HG02884 (cell line): ENCODE measurements around the gene CDRT4.

ENCODE experiments used
- ATAC-seq: cut with Tn5 transposase; IDR thresholded peaks from one replicate; pipeline ENCODE4 v1.9.1; 2021; ENCODE audit warnings: mild to moderate bottlenecking, moderate library complexity; ENCODE audit not compliant: unreplicated experiment

CDRT4 gene

GRCh38 chr17:15432807-15433611 lies 34.4 kb downstream of the CDRT4 start:
- ATAC-seq = no peak

GRCh38 chr17:15431766-15432165 lies 35.7 kb downstream of the CDRT4 start:
- ATAC-seq = no peak

GRCh38 chr17:15431196-15431595 lies 36.2 kb downstream of the CDRT4 start:
- ATAC-seq = no peak

- no peak for ATAC-seq
Measured at GRCh38 chr17:15424521-15424920, 42.9 kb downstream of the CDRT4 start.

GRCh38 chr17:15422392-15422965 lies 44.9 kb downstream of the CDRT4 start:
- no peak for ATAC-seq

- ATAC-seq = no peak
Measured at GRCh38 chr17:15418781-15419180, 48.6 kb downstream of the CDRT4 start.

GRCh38 chr17:15414532-15415306 lies 52.7 kb downstream of the CDRT4 start:
- no peak for ATAC-seq

- no peak for ATAC-seq
Measured at GRCh38 chr17:15413101-15413771, 54.2 kb downstream of the CDRT4 start.

- ATAC-seq = no peak
Measured at GRCh38 chr17:15412606-15413005, 54.8 kb downstream of the CDRT4 start.

GRCh38 chr17:15411384-15412198 lies 55.8 kb downstream of the CDRT4 start:
- no peak for ATAC-seq

- no peak for ATAC-seq
Measured at GRCh38 chr17:15409721-15410250, 57.6 kb downstream of the CDRT4 start.

- ATAC-seq = no peak
Measured at GRCh38 chr17:15408803-15409202, 58.6 kb downstream of the CDRT4 start.

- no peak for ATAC-seq
Measured at GRCh38 chr17:15406081-15406480, 61.3 kb downstream of the CDRT4 start.

GRCh38 chr17:15405058-15405415 lies 62.4 kb downstream of the CDRT4 start:
- ATAC-seq = no peak

GRCh38 chr17:15404106-15405057 lies 63.0 kb downstream of the CDRT4 start:
- no peak for ATAC-seq

GRCh38 chr17:15403276-15403939 lies 64.0 kb downstream of the CDRT4 start:
- ATAC-seq = no peak

- no peak for ATAC-seq
Measured at GRCh38 chr17:15399443-15399842, 68.0 kb downstream of the CDRT4 start.

GRCh38 chr17:15398736-15399331 lies 68.6 kb downstream of the CDRT4 start:
- no peak for ATAC-seq
